Parathyroid adenoma (tissue), 2 donors: ENCODE results near the gene OR8J1.

Source experiments
- H2AFZ ChIP-seq: fragments of 300-600 bp; sonication (generic); one replicate; pipeline ENCODE4 v1.7.0; 2017; ENCODE audit warnings: antibody characterized with exemption, mild to moderate bottlenecking
- H3K27ac ChIP-seq: fragments of 300-600 bp; sonication (generic); one replicate; pipeline ENCODE4 v1.7.0; 2017
- H3K27me3 ChIP-seq: fragments of 300-600 bp; sonication (generic); one replicate; pipeline ENCODE4 v1.7.0; 2017; ENCODE audit warnings: low read length; ENCODE audit not compliant: control insufficient read depth, insufficient read depth
- H3K36me3 ChIP-seq: fragments of 300-600 bp; sonication (generic); one replicate; pipeline ENCODE4 v1.7.0; 2017; ENCODE audit warnings: low read length; ENCODE audit not compliant: control insufficient read depth, insufficient read depth
- H3K4me1 ChIP-seq: fragments of 300-600 bp; sonication (generic); one replicate; pipeline ENCODE4 v1.7.0; 2017; ENCODE audit warnings: control low read depth
- H3K4me2 ChIP-seq: fragments of 300-600 bp; sonication (generic); one replicate; pipeline ENCODE4 v1.7.0; 2017; ENCODE audit warnings: low read length
- H3K4me3 ChIP-seq: fragments of 300-600 bp; sonication (generic); one replicate; pipeline ENCODE4 v1.7.0; 2017; ENCODE audit warnings: low read depth, low read length
- H3K79me2 ChIP-seq: fragments of 300-600 bp; sonication (generic); one replicate; pipeline ENCODE4 v1.7.0; 2017; ENCODE audit warnings: control low read depth
- H3K9ac ChIP-seq: fragments of 300-600 bp; sonication (generic); one replicate; pipeline ENCODE4 v1.7.0; 2017; ENCODE audit warnings: mild to moderate bottlenecking
- H3K9me3 ChIP-seq: fragments of 300-600 bp; sonication (generic); one replicate; pipeline ENCODE4 v1.7.0; 2017; ENCODE audit warnings: low read length; ENCODE audit not compliant: control insufficient read depth
- TF ChIP-seq, protein P1 (sequence below): fragments of 300-600 bp; sonication (generic); IDR thresholded peaks from one replicate; pipeline ENCODE4 v1.7.0; 2017; ENCODE audit warnings: antibody characterized with exemption, mild to moderate bottlenecking
- donor health status: primary hyperparathyroidism.

Gene OR8J1

DNA sequence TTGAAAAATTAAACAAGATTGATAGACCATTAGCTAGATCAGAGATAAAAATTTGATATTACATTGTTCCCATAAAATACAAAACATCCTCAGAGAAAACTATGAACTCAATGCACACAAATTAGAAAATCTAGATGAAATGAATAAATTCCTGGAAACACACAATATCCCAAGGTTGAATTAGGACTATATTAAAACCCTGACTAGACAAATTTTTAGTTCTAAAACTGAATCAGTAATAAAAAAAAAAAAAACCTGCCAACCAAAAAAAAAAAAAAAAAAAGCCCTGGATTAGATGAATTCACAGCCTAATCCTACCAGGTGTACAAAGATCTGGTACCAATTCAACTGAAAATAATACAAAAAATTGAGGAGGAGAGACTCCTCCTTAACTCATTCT is 13.8 kb upstream of the OR8J1 start:
- Histone ChIP-seq H2AFZ (no peak overlapping the region), H3K9me3 (no peaks in the 10 kb centered on the region), H3K4me3 (no peak overlapping the region), H3K36me3 (no peaks in the 10 kb centered on the region), H3K27ac (no peak overlapping the region), H3K79me2 (no peaks in the 10 kb centered on the region), H3K27me3 (no peaks in the 10 kb centered on the region), H3K4me2 (no peak overlapping the region), H3K9ac (no peak overlapping the region), H3K4me1 (no peaks in the 10 kb centered on the region)
- TF ChIP-seq, protein P1, sequence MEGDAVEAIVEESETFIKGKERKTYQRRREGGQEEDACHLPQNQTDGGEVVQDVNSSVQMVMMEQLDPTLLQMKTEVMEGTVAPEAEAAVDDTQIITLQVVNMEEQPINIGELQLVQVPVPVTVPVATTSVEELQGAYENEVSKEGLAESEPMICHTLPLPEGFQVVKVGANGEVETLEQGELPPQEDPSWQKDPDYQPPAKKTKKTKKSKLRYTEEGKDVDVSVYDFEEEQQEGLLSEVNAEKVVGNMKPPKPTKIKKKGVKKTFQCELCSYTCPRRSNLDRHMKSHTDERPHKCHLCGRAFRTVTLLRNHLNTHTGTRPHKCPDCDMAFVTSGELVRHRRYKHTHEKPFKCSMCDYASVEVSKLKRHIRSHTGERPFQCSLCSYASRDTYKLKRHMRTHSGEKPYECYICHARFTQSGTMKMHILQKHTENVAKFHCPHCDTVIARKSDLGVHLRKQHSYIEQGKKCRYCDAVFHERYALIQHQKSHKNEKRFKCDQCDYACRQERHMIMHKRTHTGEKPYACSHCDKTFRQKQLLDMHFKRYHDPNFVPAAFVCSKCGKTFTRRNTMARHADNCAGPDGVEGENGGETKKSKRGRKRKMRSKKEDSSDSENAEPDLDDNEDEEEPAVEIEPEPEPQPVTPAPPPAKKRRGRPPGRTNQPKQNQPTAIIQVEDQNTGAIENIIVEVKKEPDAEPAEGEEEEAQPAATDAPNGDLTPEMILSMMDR, result no peak

DNA sequence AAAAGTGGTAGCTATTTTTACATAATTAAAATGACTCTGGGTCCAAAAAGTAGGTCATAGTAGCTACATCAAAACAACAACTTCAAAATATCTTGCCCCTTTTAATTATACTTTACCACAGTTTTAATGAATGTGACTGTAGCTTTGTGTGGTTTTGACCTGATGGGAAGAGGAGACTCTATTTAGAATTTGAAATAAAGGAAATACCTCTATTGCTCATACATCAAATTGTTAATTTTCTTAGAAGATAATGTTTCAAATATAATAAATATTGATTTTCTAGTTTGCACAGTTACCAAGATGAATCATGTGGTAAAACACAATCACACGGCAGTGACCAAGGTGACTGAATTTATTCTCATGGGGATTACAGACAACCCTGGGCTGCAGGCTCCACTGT is 8.4 kb upstream of the OR8J1 start, which contains the start of gene OR8K1:
TSS of gene OR8K1 (plus strand) at position 301 of the 400 bp plus-strand sequence. CDS start at position 301, 0 bp downstream.
- no peak within 1 kb of the TSS for H3K27ac ChIP-seq
- TF ChIP-seq, protein P1, result no peak
- no peak within 1 kb of the TSS for H3K4me3 ChIP-seq
- no peaks in the 10 kb centered on the region for H3K79me2 ChIP-seq
- no peaks in the 10 kb centered on the region for H3K9me3 ChIP-seq
- no peak within 1 kb of the TSS for H3K4me2 ChIP-seq
- H3K36me3 ChIP-seq, result no peaks in the 10 kb centered on the region
- H3K27me3 ChIP-seq, result no peaks in the 10 kb centered on the region
- no peak within 1 kb of the TSS for H2AFZ ChIP-seq
- no peaks in the 10 kb centered on the region for H3K4me1 ChIP-seq
- H3K9ac ChIP-seq, result no peak within 1 kb of the TSS

GRCh38 chr11:56375324-56375723 is 21.2 kb downstream of the OR8J1 start, which contains the start of gene OR8U1:
Gene OR8U1, plus strand, starts transcription at chr11:56375624. Its CDS starts 0 bp downstream, at chr11:56375624.
- Histone ChIP-seq H3K79me2 (no peaks in the 10 kb centered on the region), H3K9me3 (no peaks in the 10 kb centered on the region), H3K9ac (no peak within 1 kb of the TSS), H3K4me1 (no peaks in the 10 kb centered on the region), H2AFZ (no peak within 1 kb of the TSS), H3K36me3 (no peaks in the 10 kb centered on the region), H3K4me3 (no peak within 1 kb of the TSS), H3K27ac (no peak within 1 kb of the TSS), H3K4me2 (no peak within 1 kb of the TSS), H3K27me3 (no peaks in the 10 kb centered on the region)
- TF ChIP-seq, protein P1, result no peak

DNA sequence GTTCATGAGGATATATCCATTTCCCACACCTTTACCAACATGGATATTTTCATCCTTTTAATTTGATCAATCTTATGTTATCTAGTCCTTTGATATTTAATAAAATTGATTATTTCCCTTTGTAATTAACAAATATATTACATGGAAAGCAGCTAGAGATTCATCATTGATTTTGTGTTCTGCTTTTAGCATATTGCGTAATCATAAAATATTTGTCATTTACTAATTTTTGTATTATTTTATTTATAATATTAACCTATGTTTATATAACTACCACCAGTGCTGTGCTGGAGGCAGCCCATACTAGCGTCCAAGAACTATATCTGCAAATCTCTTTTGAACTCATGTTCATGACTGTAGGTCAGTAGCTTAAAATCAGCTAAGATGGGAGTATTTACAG is 26.0 kb downstream of the OR8J1 start:
- no peak overlapping the region for H3K27ac ChIP-seq

GRCh38 chr11:56394381-56394780 is 40.3 kb downstream of the OR8J1 start:
- H3K4me2 ChIP-seq, result no peak overlapping the region

More for the DNA sequence above, 26.0 kb downstream of the OR8J1 start:
- TF ChIP-seq, protein P1, result no peak
- Histone ChIP-seq H3K9ac (no peak overlapping the region), H2AFZ (no peak overlapping the region), H3K4me2 (no peak overlapping the region), H3K79me2 (no peaks in the 10 kb centered on the region), H3K36me3 (no peaks in the 10 kb centered on the region), H3K27me3 (no peaks in the 10 kb centered on the region), H3K4me3 (no peak overlapping the region), H3K9me3 (no peaks in the 10 kb centered on the region), H3K4me1 (no peaks in the 10 kb centered on the region)

More at GRCh38 chr11:56394381-56394780, 40.3 kb downstream of the OR8J1 start:
- H3K9ac ChIP-seq, result no peak overlapping the region
- no peak overlapping the region for H3K27ac ChIP-seq
- no peaks in the 10 kb centered on the region for H3K9me3 ChIP-seq
- TF ChIP-seq, protein P1, result no peak
- H3K4me1 ChIP-seq, result no peaks in the 10 kb centered on the region
- no peak overlapping the region for H3K4me3 ChIP-seq
- H2AFZ ChIP-seq, result no peak overlapping the region
- no peaks in the 10 kb centered on the region for H3K27me3 ChIP-seq
- H3K79me2 ChIP-seq, result no peaks in the 10 kb centered on the region
- no peaks in the 10 kb centered on the region for H3K36me3 ChIP-seq
